ENCODE measurements around the gene LY9. TPM values are rescaled to one million over a fixed set of nuclear protein-coding genes. Genes with fewer than 3 reads are reported as not detected.

LY9 gene
- polyA plus RNA-seq, 1 of the 3 experiments (the other 2 are of a cell fraction) = not detected

Other genes with a start within 250 kb of the LY9 start
- not detected in 2 replicates for gene CD84, start 216.7 kb upstream of the LY9 start, polyA plus RNA-seq (2012; rRNA removed)
- gene SLAMF1, start 149.1 kb upstream of the LY9 start, polyA plus RNA-seq (2012; rRNA removed) = not detected in 2 replicates
- gene CD48, start 84.4 kb upstream of the LY9 start, polyA plus RNA-seq (2012; rRNA removed) = not detected in 2 replicates
- not detected in 2 replicates for gene SLAMF7, start 56.9 kb upstream of the LY9 start, polyA plus RNA-seq (2012; rRNA removed)
- not detected in 2 replicates for gene CD244, start 66.7 kb downstream of the LY9 start, polyA plus RNA-seq (2012; rRNA removed)
- not detected in 2 replicates for gene ITLN1, start 89.0 kb downstream of the LY9 start, polyA plus RNA-seq (2012; rRNA removed)
- not detected in 2 replicates for gene ITLN2, start 158.6 kb downstream of the LY9 start, polyA plus RNA-seq (2012; rRNA removed)
- 9.0 and 13.7 TPM in 2 replicates for gene F11R, start 225.0 kb downstream of the LY9 start, polyA plus RNA-seq (2012; rRNA removed)
- gene TSTD1, start 242.8 kb downstream of the LY9 start, polyA plus RNA-seq (2012; rRNA removed) = 80.7 and 93.9 TPM in 2 replicates
- gene USF1, start 249.8 kb downstream of the LY9 start, polyA plus RNA-seq (2012; rRNA removed) = 43.1 and 61.9 TPM in 2 replicates

Data from SK-N-SH (cell line).